Measurements from ENCODE around the gene TPRX2.

GRCh38 chr19:47854459-47854858 is 4.6 kb upstream of the TPRX2 start:
- TF ChIP-seq CTCF (IDR thresholded peaks at IDR 0.05) (no peak), POLR2A (IDR thresholded peaks at IDR 0.05) (no peak)
